ENCODE measurements around the gene MAP3K19.
"Not testable (repeated sequence)": the region's sequence is repeated elsewhere in the genome, so short reads cannot be mapped to it uniquely, and the experiment has no call there.

The MAP3K19 gene

GRCh38 chr2:135050132-135050531 lies 2.9 kb upstream of the MAP3K19 start:
- DNase-seq, result no peak

GRCh38 chr2:135048122-135048521 lies 875 bp upstream of the MAP3K19 start:
- DNase-seq, result no peak

GRCh38 chr2:135043345-135043744 lies 3.9 kb downstream of the MAP3K19 start:
- no peak for DNase-seq

- DNase-seq, result no peak
Measured at GRCh38 chr2:135037831-135038230, 9.4 kb downstream of the MAP3K19 start.

GRCh38 chr2:135033216-135033615 lies 14.0 kb downstream of the MAP3K19 start:
- DNase-seq, result not testable (repeated sequence)

- no peak for DNase-seq
Measured at GRCh38 chr2:135030826-135031225, 16.4 kb downstream of the MAP3K19 start.

GRCh38 chr2:135029481-135030134 lies 17.6 kb downstream of the MAP3K19 start:
- DNase-seq, result no peak

- no peak for DNase-seq
Measured at GRCh38 chr2:135023886-135024485, 23.3 kb downstream of the MAP3K19 start.

GRCh38 chr2:135022952-135023880 lies 24.0 kb downstream of the MAP3K19 start:
- no peak for DNase-seq

- DNase-seq, result no peak
Measured at GRCh38 chr2:135021618-135022017, 25.6 kb downstream of the MAP3K19 start.

GRCh38 chr2:135011633-135012032 lies 35.6 kb downstream of the MAP3K19 start:
- DNase-seq, result no peak

GRCh38 chr2:135010200-135010942 lies 36.9 kb downstream of the MAP3K19 start:
- no peak for DNase-seq

- DNase-seq, result no peak
Measured at GRCh38 chr2:135009339-135009738, 37.9 kb downstream of the MAP3K19 start.

- DNase-seq, result no peak
Measured at GRCh38 chr2:135005753-135006152, 41.5 kb downstream of the MAP3K19 start.

- no peak for DNase-seq
Measured at GRCh38 chr2:135004005-135004746, 43.1 kb downstream of the MAP3K19 start.

- DNase-seq, result no peak
Measured at GRCh38 chr2:135002836-135003235, 44.4 kb downstream of the MAP3K19 start.

- DNase-seq, result no peak
Measured at GRCh38 chr2:134999521-134999920, 47.7 kb downstream of the MAP3K19 start.

- DNase-seq, result no peak
Measured at GRCh38 chr2:134988994-134989605, 58.1 kb downstream of the MAP3K19 start.

GRCh38 chr2:134985061-134985460 lies 62.2 kb downstream of the MAP3K19 start:
- DNase-seq, result no peak

- no peak for DNase-seq
Measured at GRCh38 chr2:134982603-134983002, 64.6 kb downstream of the MAP3K19 start.

- DNase-seq, result no peak
Measured at GRCh38 chr2:134980639-134981038, 66.6 kb downstream of the MAP3K19 start.

- DNase-seq, result no peak
Measured at GRCh38 chr2:134979221-134979620, 68.0 kb downstream of the MAP3K19 start.
